K562 (cell line): ENCODE measurements around the gene ING5. TPM values are rescaled to one million over a fixed set of nuclear protein-coding genes. Genes with fewer than 3 reads are reported as not detected.
A peak's percentile ranks its signal among the peaks of the same experiment; 100 is the strongest.

Experiments
- ETS1 ChIP-seq: conservative IDR thresholded peaks from 2 replicates; pipeline ENCODE4 v1.6.1; 2011; ENCODE audit warnings: low read depth, mild to moderate bottlenecking, low read length; ENCODE audit not compliant: control insufficient read depth
- FOSL1 ChIP-seq: fragments of 200-800 bp; sonication (Bioruptor generic); conservative IDR thresholded peaks from 2 replicates; pipeline ENCODE4 v1.6.1; 2016; ENCODE audit warnings: missing genetic modification characterization, missing compliant biosample characterization
- FOXJ2 ChIP-seq: fragments of 200-800 bp; sonication (Bioruptor generic); IDR thresholded peaks from 2 replicates; pipeline ENCODE4 v1.6.1; 2016; ENCODE audit warnings: missing genetic modification characterization, missing compliant biosample characterization
- HNRNPL ChIP-seq: fragments of 200-400 bp; formaldehyde crosslinking; IDR thresholded peaks from 2 replicates; pipeline ENCODE4 v1.6.1; 2017; ENCODE audit warnings: low read depth, mild to moderate bottlenecking, low read length
- KLF16 ChIP-seq: IDR thresholded peaks from 2 replicates; pipeline ENCODE4 v1.6.1; 2016; ENCODE audit warnings: antibody characterized with exemption
- MLX ChIP-seq, 2 experiments: fragments of 450-650 bp in 1 of 2; sonication (generic) in 1 of 2; formaldehyde crosslinking; conservative IDR thresholded peaks; 2 replicates each; pipeline versions ENCODE4 v1.4.0 to v1.8.1; 2020 to 2022; ENCODE audit warnings: mild to moderate bottlenecking in 1 of 2, missing genetic modification reagents in 1 of 2
- MNT ChIP-seq, 2 experiments: fragments of 450-650 bp; conservative IDR thresholded peaks; 2 replicates each; pipeline ENCODE4 v1.6.1; 2017; ENCODE audit warnings: mild to moderate bottlenecking in 2 of 2, moderate library complexity in 2 of 2
- TRIM25 ChIP-seq: fragments of 450-650 bp; IDR thresholded peaks from 2 replicates; pipeline ENCODE4 v1.7.0; 2016; ENCODE audit warnings: borderline replicate concordance
- VEZF1 ChIP-seq: fragments of 200-800 bp; sonication (Bioruptor generic); IDR thresholded peaks from 2 replicates; pipeline ENCODE4 v1.6.1; 2017; ENCODE audit warnings: missing genetic modification characterization, missing compliant biosample characterization
- ZBTB33 ChIP-seq: sonication (generic); formaldehyde crosslinking; IDR thresholded peaks from 2 replicates; pipeline ENCODE4 v1.8.1; 2023; ENCODE audit warnings: mild to moderate bottlenecking, missing genetic modification reagents
- ZNF609 ChIP-seq: sonication (generic); formaldehyde crosslinking; IDR thresholded peaks from 2 replicates; pipeline ENCODE4 v1.8.1; 2023; ENCODE audit warnings: missing genetic modification reagents, mild to moderate bottlenecking, borderline replicate concordance
- polyA plus RNA-seq, 8 experiments: library from polyadenylated mRNA; depleted of rRNA in 4 of 8; stranded (reverse) in 5 of 8; unstranded in 3 of 8; fragments of >200 nt; fragmentation: Nextera tagmentation in 2 of 8; fragmentation: Illumina TruSeq in 1 of 8; extraction: Ambion mirVana in 2 of 8; extraction: Trizol in 1 of 8; gene quantifications; 2 replicates each; pipeline versions ENCODE4 v1.2.1 to v1.2.3, GENCODE V29; 2011 to 2014; ENCODE audit warnings: inconsistent platforms in 1 of 8, missing spikeins in 1 of 8
- total RNA-seq, 7 experiments: library from RNA; depleted of rRNA in 6 of 7; stranded (reverse); fragments of >200 nt in 6 of 7; fragmentation: Illumina TruSeq in 2 of 7; extraction: Trizol in 2 of 7; gene quantifications; 2 replicates each; pipeline versions ENCODE4 v1.2.1 to v1.2.3, GENCODE V29; 2011 to 2021; ENCODE audit warnings: low replicate concordance in 1 of 7

ING5 gene
- total and polyA plus RNA-seq, 9 of the 15 experiments (the other 6 are each of a cell fraction or from before 2014, with no cell fraction given): 10.4 to 53.3 (median 27.9) TPM

- TF ChIP-seq ZNF609 (no peak), HNRNPL (peak; percentile 86), ETS1 (0 out of 2 replicates have a peak, but pooled peaks have one; percentile 67), TRIM25 (no peak), VEZF1 (CRISPR knock-in tag) (no peak; the same call in none of the 2 replicates), KLF16 (no peak), MNT (conservative IDR thresholded peaks at IDR 0.05) (peak; percentile 95 to 98), FOXJ2 (tag) (no peak), MLX (CRISPR knock-in tag; conservative IDR thresholded peaks at IDR 0.05) (no peak), FOSL1 (tag) (peak; percentile 51; the same call in 1 of the 2 replicates), ZBTB33 (CRISPR knock-in tag) (no peak)
These were observed at the start of gene ING5 (continued) for GRCh38 chr2:241701399-241702154.
